GM23338 (cell line): ENCODE data around the gene TUBB4A. TPM values are rescaled to one million over a fixed set of nuclear protein-coding genes. Genes with fewer than 3 reads are reported as not detected.

ENCODE experiments used
- ATAC-seq: fragments of 200-7000 bp; cut with Tn5 transposase; 3 replicates; pipeline ENCODE4 v1.9.1; 2020
- DNase-seq: peaks from one replicate; pipeline ENCODE4 v3.0.0-alpha.2; 2015; ENCODE audit warnings: low spot score
- H2AFZ ChIP-seq: fragments of 200-600 bp; sonication (generic); 2 replicates; pipeline ENCODE4 v1.8.0; 2016; ENCODE audit warnings: antibody characterized with exemption, mild to moderate bottlenecking, moderate library complexity
- H3F3A ChIP-seq: fragments of 200-600 bp; sonication (generic); replicated peaks from 2 replicates; pipeline ENCODE4 v1.8.0; 2017; ENCODE audit warnings: antibody characterized with exemption, mixed run types, low read depth
- H3K27ac ChIP-seq: fragments of 200-600 bp; sonication (generic); 2 replicates; pipeline ENCODE4 v1.6.1; 2016; ENCODE audit warnings: low read depth
- H3K27me3 ChIP-seq: fragments of 200-600 bp; sonication (generic); 2 replicates; pipeline ENCODE4 v1.8.0; 2016; ENCODE audit warnings: mild to moderate bottlenecking, mixed run types, moderate library complexity; ENCODE audit not compliant: insufficient read depth
- H3K36me3 ChIP-seq: fragments of 200-600 bp; sonication (generic); 2 replicates; pipeline ENCODE4 v1.8.0; 2016; ENCODE audit warnings: mild to moderate bottlenecking; ENCODE audit not compliant: insufficient read depth
- H3K4me1 ChIP-seq: fragments of 200-600 bp; sonication (generic); 2 replicates; pipeline ENCODE4 v1.8.0; 2016; ENCODE audit warnings: mild to moderate bottlenecking, moderate library complexity; ENCODE audit not compliant: insufficient read depth
- H3K4me2 ChIP-seq: fragments of 200-600 bp; sonication (generic); 2 replicates; pipeline ENCODE4 v1.7.1; 2017; ENCODE audit warnings: mixed run types
- H3K4me3 ChIP-seq: fragments of 200-600 bp; sonication (generic); 2 replicates; pipeline ENCODE4 v1.6.1; 2016; ENCODE audit warnings: mixed run types
- H3K79me2 ChIP-seq: fragments of 200-600 bp; sonication (generic); replicated peaks from 2 replicates; pipeline ENCODE4 v1.8.0; 2017; ENCODE audit warnings: mild to moderate bottlenecking; ENCODE audit not compliant: insufficient read depth
- H3K9me2 ChIP-seq: fragments of 200-600 bp; sonication (generic); 2 replicates; pipeline ENCODE4 v1.8.0; 2017; ENCODE audit not compliant: insufficient read depth
- H4K20me1 ChIP-seq: fragments of 200-600 bp; sonication (generic); replicated peaks from 2 replicates; pipeline ENCODE4 v1.8.0; 2017; ENCODE audit warnings: mild to moderate bottlenecking; ENCODE audit not compliant: insufficient read depth
- H3K27ac Mint-ChIP-seq: 2 replicates; pipeline ENCODE4 v1.8.0; 2020; ENCODE audit warnings: inconsistent platforms, mild to moderate bottlenecking, moderate library complexity, mixed read lengths
- H3K27me3 Mint-ChIP-seq: 3 replicates; pipeline ENCODE4 v1.8.0; 2022; ENCODE audit warnings: low read depth, mild to moderate bottlenecking, moderate library complexity, mixed read lengths, inconsistent platforms; ENCODE audit not compliant: insufficient read depth, poor library complexity
- H3K36me3 Mint-ChIP-seq: 3 replicates; pipeline ENCODE4 v1.8.0; 2021; ENCODE audit warnings: low read depth, mild to moderate bottlenecking, inconsistent platforms, moderate library complexity, mixed read lengths
- H3K4me1 Mint-ChIP-seq: 3 replicates; pipeline ENCODE4 v1.8.0; 2020; ENCODE audit warnings: mild to moderate bottlenecking, inconsistent platforms, mixed read lengths
- H3K4me3 Mint-ChIP-seq: 3 replicates; pipeline ENCODE4 v1.8.0; 2021; ENCODE audit warnings: moderate library complexity, mild to moderate bottlenecking, inconsistent platforms, mixed read lengths
- H3K9me3 Mint-ChIP-seq: 3 replicates; pipeline ENCODE4 v1.8.0; 2020; ENCODE audit warnings: moderate library complexity, mild to moderate bottlenecking, inconsistent platforms, mixed read lengths
- EZH2phosphoT487 ChIP-seq: fragments of 200-600 bp; sonication (generic); IDR thresholded peaks from one replicate; pipeline ENCODE4 v1.8.1; 2018; ENCODE audit warnings: antibody characterized with exemption; ENCODE audit not compliant: unreplicated experiment
- NANOG ChIP-seq: IDR thresholded peaks from 2 replicates; pipeline ENCODE4 v1.6.1; 2016; ENCODE audit warnings: antibody characterized with exemption, borderline replicate concordance
- POLR2AphosphoS5 ChIP-seq: IDR thresholded peaks from 2 replicates; pipeline ENCODE4 v1.6.1; 2016; ENCODE audit warnings: antibody characterized with exemption, low read depth
- STAT1 ChIP-seq: IDR thresholded peaks from one replicate; pipeline ENCODE4 v1.6.1; 2016; ENCODE audit warnings: antibody characterized with exemption; ENCODE audit not compliant: unreplicated experiment
- ZNF114 ChIP-seq: fragments of 250-450 bp; sonication (Bioruptor Pico); IDR thresholded peaks from 2 replicates; pipeline ENCODE4 v1.5.0; 2020; ENCODE audit warnings: mild to moderate bottlenecking, moderate library complexity
- ZNF331 ChIP-seq: fragments of 250-450 bp; sonication (Bioruptor Pico); IDR thresholded peaks from 2 replicates; pipeline ENCODE4 v1.5.0; 2020; ENCODE audit warnings: low read depth, mild to moderate bottlenecking, moderate library complexity
- polyA plus RNA-seq: library from polyadenylated mRNA; unstranded; fragments of >200 nt; fragmentation: Nextera tagmentation; extraction: Ambion mirVana; gene quantifications from 2 replicates; pipeline ENCODE4 v1.2.1, GENCODE V29; 2016
- total RNA-seq: library from RNA; depleted of rRNA; stranded (reverse); fragments of >200 nt; shearing (Covaris generic); gene quantifications from 2 replicates; pipeline ENCODE4 v1.2.3, GENCODE V29; 2014
- TF ChIP-seq, protein P1 (sequence below): IDR thresholded peaks from one replicate; pipeline ENCODE4 v1.6.1; 2018; ENCODE audit warnings: antibody characterized with exemption; ENCODE audit not compliant: unreplicated experiment
- TF ChIP-seq, protein P2 (sequence below): IDR thresholded peaks from 2 replicates; pipeline ENCODE4 v1.6.1; 2016; ENCODE audit warnings: antibody characterized with exemption

The TUBB4A gene
- total and polyA plus RNA-seq, 2 experiments from 2014 or later, result 32.9 to 41.7 TPM

- peak overlapping the region; percentile 74; the same call in 2 of the 3 replicates for H3K4me3 Mint-ChIP-seq
- Histone ChIP-seq H3K79me2 (no peaks in the 10 kb centered on the region), H3K4me3 (no peak overlapping the region), H4K20me1 (no peaks in the 10 kb centered on the region), H2AFZ (no peak overlapping the region), H3K4me2 (peak overlapping the region; percentile 49; the same call in 1 of the 2 replicates), H3K27me3 (peaks cover 41% of the 10 kb centered on the region), H3K36me3 (no peaks in the 10 kb centered on the region), H3K4me1 (peaks cover 30% of the 10 kb centered on the region), H3K9me2 (no peaks in the 10 kb centered on the region), H3K27ac (no peak overlapping the region), H3F3A (peaks cover 10% of the 10 kb centered on the region)
- peaks cover 44% of the 10 kb centered on the region for H3K9me3 Mint-ChIP-seq
- no peak overlapping the region for H3K27ac Mint-ChIP-seq
- H3K36me3 Mint-ChIP-seq, result peaks cover 19% of the 10 kb centered on the region
- peaks cover 42% of the 10 kb centered on the region for H3K27me3 Mint-ChIP-seq
- TF ChIP-seq, protein P1, sequence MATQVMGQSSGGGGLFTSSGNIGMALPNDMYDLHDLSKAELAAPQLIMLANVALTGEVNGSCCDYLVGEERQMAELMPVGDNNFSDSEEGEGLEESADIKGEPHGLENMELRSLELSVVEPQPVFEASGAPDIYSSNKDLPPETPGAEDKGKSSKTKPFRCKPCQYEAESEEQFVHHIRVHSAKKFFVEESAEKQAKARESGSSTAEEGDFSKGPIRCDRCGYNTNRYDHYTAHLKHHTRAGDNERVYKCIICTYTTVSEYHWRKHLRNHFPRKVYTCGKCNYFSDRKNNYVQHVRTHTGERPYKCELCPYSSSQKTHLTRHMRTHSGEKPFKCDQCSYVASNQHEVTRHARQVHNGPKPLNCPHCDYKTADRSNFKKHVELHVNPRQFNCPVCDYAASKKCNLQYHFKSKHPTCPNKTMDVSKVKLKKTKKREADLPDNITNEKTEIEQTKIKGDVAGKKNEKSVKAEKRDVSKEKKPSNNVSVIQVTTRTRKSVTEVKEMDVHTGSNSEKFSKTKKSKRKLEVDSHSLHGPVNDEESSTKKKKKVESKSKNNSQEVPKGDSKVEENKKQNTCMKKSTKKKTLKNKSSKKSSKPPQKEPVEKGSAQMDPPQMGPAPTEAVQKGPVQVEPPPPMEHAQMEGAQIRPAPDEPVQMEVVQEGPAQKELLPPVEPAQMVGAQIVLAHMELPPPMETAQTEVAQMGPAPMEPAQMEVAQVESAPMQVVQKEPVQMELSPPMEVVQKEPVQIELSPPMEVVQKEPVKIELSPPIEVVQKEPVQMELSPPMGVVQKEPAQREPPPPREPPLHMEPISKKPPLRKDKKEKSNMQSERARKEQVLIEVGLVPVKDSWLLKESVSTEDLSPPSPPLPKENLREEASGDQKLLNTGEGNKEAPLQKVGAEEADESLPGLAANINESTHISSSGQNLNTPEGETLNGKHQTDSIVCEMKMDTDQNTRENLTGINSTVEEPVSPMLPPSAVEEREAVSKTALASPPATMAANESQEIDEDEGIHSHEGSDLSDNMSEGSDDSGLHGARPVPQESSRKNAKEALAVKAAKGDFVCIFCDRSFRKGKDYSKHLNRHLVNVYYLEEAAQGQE, result no peak
- TF ChIP-seq EZH2phosphoT487 (no peak), STAT1 (no peak), POLR2AphosphoS5 (no peak), ZNF331 (CRISPR knock-in tag) (no peak), ZNF114 (no peak), NANOG (no peak)
- no peak for ATAC-seq
- DNase-seq, result no peak
- peaks cover 22% of the 10 kb centered on the region for H3K4me1 Mint-ChIP-seq
Observed at GRCh38 chr19:6529351-6529750, 27.2 kb upstream of the TUBB4A start.

DNA sequence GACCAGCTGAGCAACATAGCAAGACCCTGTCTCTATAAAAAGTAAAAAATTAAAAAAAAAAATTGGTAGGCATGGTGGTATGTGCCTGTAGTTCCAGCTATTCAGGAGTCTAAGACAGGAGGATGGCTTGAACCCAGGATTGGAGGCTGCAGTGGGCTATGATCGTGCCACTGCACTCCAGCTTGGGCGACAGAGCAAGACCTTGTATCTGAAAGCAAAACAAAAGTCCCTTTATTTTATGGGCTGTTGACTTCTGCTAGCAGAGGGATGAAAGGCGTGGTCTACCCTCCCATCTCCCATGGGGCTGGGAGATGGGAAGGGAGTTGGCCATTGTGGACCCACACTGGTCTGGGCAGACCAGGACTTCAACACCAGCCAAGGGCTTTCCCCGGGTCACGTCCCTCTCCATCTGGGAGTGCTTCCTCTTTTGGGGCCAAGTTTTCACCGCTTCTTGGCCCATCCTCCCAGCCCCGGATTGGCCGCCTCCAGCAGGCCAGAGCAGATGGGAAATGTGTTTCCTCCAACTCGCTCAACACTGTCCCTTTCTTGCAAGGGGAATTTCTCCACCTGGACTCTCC lies 26.5 kb upstream of the TUBB4A start:
- TF ChIP-seq STAT1 (no peak), EZH2phosphoT487 (no peak), POLR2AphosphoS5 (no peak)
- TF ChIP-seq, protein P2, sequence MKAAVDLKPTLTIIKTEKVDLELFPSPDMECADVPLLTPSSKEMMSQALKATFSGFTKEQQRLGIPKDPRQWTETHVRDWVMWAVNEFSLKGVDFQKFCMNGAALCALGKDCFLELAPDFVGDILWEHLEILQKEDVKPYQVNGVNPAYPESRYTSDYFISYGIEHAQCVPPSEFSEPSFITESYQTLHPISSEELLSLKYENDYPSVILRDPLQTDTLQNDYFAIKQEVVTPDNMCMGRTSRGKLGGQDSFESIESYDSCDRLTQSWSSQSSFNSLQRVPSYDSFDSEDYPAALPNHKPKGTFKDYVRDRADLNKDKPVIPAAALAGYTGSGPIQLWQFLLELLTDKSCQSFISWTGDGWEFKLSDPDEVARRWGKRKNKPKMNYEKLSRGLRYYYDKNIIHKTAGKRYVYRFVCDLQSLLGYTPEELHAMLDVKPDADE, result no peak
- Histone ChIP-seq H3K4me2 (peak overlapping the region; percentile 49), H3K4me1 (peaks cover 30% of the 10 kb centered on the region), H3F3A (peaks cover 10% of the 10 kb centered on the region), H4K20me1 (no peaks in the 10 kb centered on the region), H3K79me2 (no peaks in the 10 kb centered on the region), H3K9me2 (no peaks in the 10 kb centered on the region), H3K27me3 (peaks cover 37% of the 10 kb centered on the region), H2AFZ (no peak overlapping the region), H3K36me3 (no peaks in the 10 kb centered on the region), H3K27ac (no peak overlapping the region), H3K4me3 (no peak overlapping the region)
- Mint-ChIP-seq H3K4me3 (no peak overlapping the region), H3K9me3 (peaks cover 41% of the 10 kb centered on the region), H3K27ac (no peak overlapping the region), H3K27me3 (peaks cover 35% of the 10 kb centered on the region), H3K36me3 (peaks cover 19% of the 10 kb centered on the region), H3K4me1 (peaks cover 22% of the 10 kb centered on the region)
- ATAC-seq (peak; percentile 17), DNase-seq (peak; percentile 53)
